NOMO-1 treated with dmso at 0.1 percent for 144 hours (cell line): Measurements from ENCODE around the gene KLHL5.
A peak's percentile ranks its signal among the peaks of the same experiment; 100 is the strongest.

Experiments used
- DNase-seq: peaks from one replicate; lab custom pipeline; 2025; ENCODE audit not compliant: unreplicated experiment; lab: John Stamatoyannopoulos, UW

Gene KLHL5

GRCh38 chr4:39044364-39044955, 17.6 kb upstream of the KLHL5 start:
- DNase-seq = peak; percentile 68

- no peak for DNase-seq
Measured at GRCh38 chr4:39044956-39045826, 16.8 kb upstream of the KLHL5 start.

GRCh38 chr4:39045827-39046221, 16.2 kb upstream of the KLHL5 start:
- no peak for DNase-seq

GRCh38 chr4:39046249-39046648, 15.8 kb upstream of the KLHL5 start:
- DNase-seq = no peak

- no peak for DNase-seq
Measured at GRCh38 chr4:39047681-39048080, 14.4 kb upstream of the KLHL5 start.

- no peak for DNase-seq
Measured at GRCh38 chr4:39048311-39048710, 13.7 kb upstream of the KLHL5 start.

GRCh38 chr4:39050590-39050989, 11.4 kb upstream of the KLHL5 start:
- DNase-seq = no peak

- DNase-seq = no peak
Measured at GRCh38 chr4:39051492-39051891, 10.5 kb upstream of the KLHL5 start.

- no peak for DNase-seq
Measured at GRCh38 chr4:39053983-39054382, 8.0 kb upstream of the KLHL5 start.

GRCh38 chr4:39054497-39054896, 7.5 kb upstream of the KLHL5 start:
- DNase-seq = no peak

GRCh38 chr4:39056023-39056422, 6.0 kb upstream of the KLHL5 start:
- DNase-seq = no peak

GRCh38 chr4:39061457-39061856, 575 bp upstream of the KLHL5 start:
- DNase-seq = no peak

- DNase-seq = no peak
Measured at GRCh38 chr4:39062770-39063097, 702 bp downstream of the KLHL5 start.

GRCh38 chr4:39063430-39063829, 1.4 kb downstream of the KLHL5 start:
- DNase-seq = no peak

GRCh38 chr4:39066371-39066770, 4.3 kb downstream of the KLHL5 start:
- no peak for DNase-seq

GRCh38 chr4:39067031-39067430, 5.0 kb downstream of the KLHL5 start:
- DNase-seq = no peak

- DNase-seq = no peak
Measured at GRCh38 chr4:39067451-39067850, 5.4 kb downstream of the KLHL5 start.

- DNase-seq = no peak
Measured at GRCh38 chr4:39068907-39069306, 6.9 kb downstream of the KLHL5 start.

- DNase-seq = no peak
Measured at GRCh38 chr4:39078829-39079228, 16.8 kb downstream of the KLHL5 start.

- DNase-seq = no peak
Measured at GRCh38 chr4:39083164-39083563, 21.1 kb downstream of the KLHL5 start.

- no peak for DNase-seq
Measured at GRCh38 chr4:39085891-39086290, 23.9 kb downstream of the KLHL5 start.

GRCh38 chr4:39096847-39097246, 34.8 kb downstream of the KLHL5 start:
- DNase-seq = peak; percentile 68

- no peak for DNase-seq
Measured at GRCh38 chr4:39097290-39097689, 35.3 kb downstream of the KLHL5 start.
